Measurements from ENCODE around the gene RPS16. TPM values are rescaled to one million over a fixed set of nuclear protein-coding genes. Genes with fewer than 3 reads are reported as not detected.

Gene RPS16
- total and polyA plus RNA-seq, 9 donors = 2,348 to 7,403 (median 4,531) TPM

DNA sequence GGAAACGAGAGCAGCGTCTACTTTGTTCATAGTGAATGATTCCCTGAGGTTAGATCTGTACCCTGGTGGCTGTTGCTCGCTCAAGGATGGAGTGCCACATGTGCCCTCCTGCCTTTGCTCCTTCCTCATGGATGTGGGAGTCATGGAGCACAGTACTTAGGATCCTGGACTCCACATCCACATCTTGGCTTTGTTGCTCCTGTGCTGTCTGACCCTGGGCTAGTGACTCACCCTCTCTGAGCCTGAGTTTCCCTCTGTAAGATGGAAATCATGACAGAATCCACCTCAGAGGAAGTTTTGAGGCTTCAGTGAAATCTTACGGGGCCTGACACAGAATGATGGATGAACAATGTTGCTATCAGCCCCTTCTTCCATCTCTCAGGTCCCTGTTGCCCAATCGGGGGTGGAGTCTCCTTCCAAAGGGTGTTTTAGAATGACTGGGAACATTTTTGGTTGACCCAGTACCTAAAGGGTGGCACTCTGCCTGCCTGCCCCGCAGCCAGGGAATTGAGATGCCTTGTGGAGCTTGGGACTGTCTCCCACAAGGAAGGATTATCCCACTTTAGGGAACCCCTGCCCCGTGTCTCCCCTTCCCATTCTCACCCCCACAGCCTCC lies 35.1 kb upstream of the RPS16 start:
- Histone ChIP-seq H3K27me3 (no peaks in the 10 kb centered on the region), H3K4me1 (ENCODE audit: insufficient read depth) (no peaks in the 10 kb centered on the region), H3K9me3 (no peaks in the 10 kb centered on the region), H3K4me3 (no peak overlapping the region), H3K27ac (no peak overlapping the region), H3K36me3 (no peaks in the 10 kb centered on the region)
- 76 to 82% (median 76%) methylated on average over 7 of the region's 7 CpGs for WGBS, 3 donors
- intact Hi-C loops (cut with DNase I) = loop anchor here in 2 of 4 donors (10.0 kb wide), 1 partner anchor 64 kb away; the partner anchor contains the start of gene EID2B (in 2 of the 2)
- no peak for TF ChIP-seq EP300 (IDR thresholded peaks at IDR 0.05)
- no peak for TF ChIP-seq POLR2A (IDR thresholded peaks at IDR 0.05)
- TF ChIP-seq, protein P1, sequence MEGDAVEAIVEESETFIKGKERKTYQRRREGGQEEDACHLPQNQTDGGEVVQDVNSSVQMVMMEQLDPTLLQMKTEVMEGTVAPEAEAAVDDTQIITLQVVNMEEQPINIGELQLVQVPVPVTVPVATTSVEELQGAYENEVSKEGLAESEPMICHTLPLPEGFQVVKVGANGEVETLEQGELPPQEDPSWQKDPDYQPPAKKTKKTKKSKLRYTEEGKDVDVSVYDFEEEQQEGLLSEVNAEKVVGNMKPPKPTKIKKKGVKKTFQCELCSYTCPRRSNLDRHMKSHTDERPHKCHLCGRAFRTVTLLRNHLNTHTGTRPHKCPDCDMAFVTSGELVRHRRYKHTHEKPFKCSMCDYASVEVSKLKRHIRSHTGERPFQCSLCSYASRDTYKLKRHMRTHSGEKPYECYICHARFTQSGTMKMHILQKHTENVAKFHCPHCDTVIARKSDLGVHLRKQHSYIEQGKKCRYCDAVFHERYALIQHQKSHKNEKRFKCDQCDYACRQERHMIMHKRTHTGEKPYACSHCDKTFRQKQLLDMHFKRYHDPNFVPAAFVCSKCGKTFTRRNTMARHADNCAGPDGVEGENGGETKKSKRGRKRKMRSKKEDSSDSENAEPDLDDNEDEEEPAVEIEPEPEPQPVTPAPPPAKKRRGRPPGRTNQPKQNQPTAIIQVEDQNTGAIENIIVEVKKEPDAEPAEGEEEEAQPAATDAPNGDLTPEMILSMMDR (IDR thresholded peaks at IDR 0.05) = no peak
- DNase-seq = no peak

DNA sequence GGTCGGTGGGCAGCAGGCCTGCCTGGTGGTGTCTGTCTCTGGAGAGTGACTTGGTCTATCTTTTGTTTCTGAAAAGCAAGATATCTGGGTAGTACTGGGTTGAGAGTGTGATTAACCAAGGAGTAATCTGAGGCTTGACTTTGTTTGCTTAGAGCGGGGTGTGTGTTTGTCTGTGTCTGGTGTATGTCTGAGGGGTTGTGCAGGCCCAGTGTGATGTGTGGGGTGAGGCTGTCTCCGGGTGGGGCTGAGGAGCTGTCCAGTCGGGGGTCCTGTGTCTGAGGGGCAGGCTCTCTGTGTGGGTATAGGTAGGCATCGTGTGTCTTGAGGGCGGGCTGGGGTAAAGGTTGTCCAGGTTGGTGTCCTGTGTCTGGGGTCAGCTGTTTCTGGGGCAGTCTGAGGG lies 33.8 kb upstream of the RPS16 start:
- WGBS, 3 donors = 89 to 91% (median 91%) methylated on average over 6 of the region's 6 CpGs
- H3K36me3 ChIP-seq = no peaks in the 10 kb centered on the region

DNA sequence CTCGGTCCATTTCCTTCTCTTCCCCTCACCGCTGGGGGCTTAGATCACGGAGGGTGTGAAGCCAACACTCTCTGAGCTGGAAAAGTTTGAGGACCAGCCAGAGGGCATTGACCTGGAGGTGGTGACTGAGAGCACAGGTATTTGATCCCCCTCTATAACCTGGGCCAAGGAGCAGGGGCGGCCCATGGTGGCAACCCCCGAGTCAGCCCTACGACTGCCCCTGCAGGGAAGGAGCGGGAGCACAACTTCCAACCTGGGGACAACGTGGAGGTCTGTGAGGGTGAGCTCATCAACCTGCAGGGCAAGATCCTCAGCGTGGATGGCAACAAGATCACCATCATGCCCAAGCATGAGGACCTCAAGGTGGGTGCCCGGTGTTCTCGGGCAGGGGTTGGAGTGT lies 33.3 kb upstream of the RPS16 start:
- H3K4me1 ChIP-seq (ENCODE audit: insufficient read depth) = no peaks in the 10 kb centered on the region
- no peak overlapping the region for H3K27ac ChIP-seq
- no peaks in the 10 kb centered on the region for H3K36me3 ChIP-seq
- H3K4me3 ChIP-seq = no peak overlapping the region
- intact Hi-C loops (cut with DNase I) = no loop called here
- 87 to 90% (median 88%) methylated on average over 11 of the region's 11 CpGs for WGBS, 3 donors
- TF ChIP-seq, protein P1 (IDR thresholded peaks at IDR 0.05) = no peak
- TF ChIP-seq EP300 (IDR thresholded peaks at IDR 0.05) (no peak), POLR2A (IDR thresholded peaks at IDR 0.05) (no peak)
- no peaks in the 10 kb centered on the region for H3K9me3 ChIP-seq
- DNase-seq = no peak
- H3K27me3 ChIP-seq = no peaks in the 10 kb centered on the region

More for the DNA sequence above, 33.8 kb upstream of the RPS16 start:
- Histone ChIP-seq H3K9me3 (no peaks in the 10 kb centered on the region), H3K4me3 (no peak overlapping the region), H3K4me1 (ENCODE audit: insufficient read depth) (no peaks in the 10 kb centered on the region), H3K27me3 (no peaks in the 10 kb centered on the region), H3K27ac (no peak overlapping the region)
- intact Hi-C loops (cut with DNase I) = no loop called here
- DNase-seq = no peak
- TF ChIP-seq POLR2A (IDR thresholded peaks at IDR 0.05) (no peak), EP300 (IDR thresholded peaks at IDR 0.05) (no peak)
- TF ChIP-seq, protein P1 (IDR thresholded peaks at IDR 0.05) = no peak

DNA sequence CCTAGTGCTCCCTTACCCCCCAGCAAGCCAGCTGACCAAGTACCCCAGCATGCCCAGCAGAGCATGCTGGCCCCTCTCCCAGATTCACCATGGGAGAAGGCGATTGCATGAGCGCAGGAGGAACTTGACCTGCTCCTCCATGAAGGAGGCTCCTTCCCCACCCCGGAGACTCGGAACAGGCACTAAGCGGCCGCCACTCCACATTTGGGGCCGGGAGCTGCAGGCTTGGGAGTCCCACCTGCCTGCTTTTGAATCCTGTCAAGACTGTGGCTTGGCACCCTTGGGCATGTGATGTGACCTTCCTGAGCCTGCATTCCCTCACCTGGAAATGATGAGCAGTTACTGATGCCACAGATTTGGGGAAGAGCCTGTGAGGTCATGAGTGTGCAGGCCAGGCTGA lies 32.2 kb upstream of the RPS16 start:
- intact Hi-C loops (cut with DNase I) = no loop called here
- TF ChIP-seq POLR2A (IDR thresholded peaks at IDR 0.05) (no peak), EP300 (IDR thresholded peaks at IDR 0.05) (no peak)
- TF ChIP-seq, protein P1 (IDR thresholded peaks at IDR 0.05) = no peak
- DNase-seq = no peak
- no peaks in the 10 kb centered on the region for H3K4me1 ChIP-seq (ENCODE audit: insufficient read depth)
- WGBS, 3 donors = 87 to 95% (median 93%) methylated on average over 7 of the region's 7 CpGs
- no peak overlapping the region for H3K4me3 ChIP-seq
- H3K9me3 ChIP-seq = no peaks in the 10 kb centered on the region
- no peaks in the 10 kb centered on the region for H3K27me3 ChIP-seq
- H3K36me3 ChIP-seq = no peaks in the 10 kb centered on the region
- no peak overlapping the region for H3K27ac ChIP-seq
